ENCODE measurements around the gene LRCH4. TPM values are rescaled to one million over a fixed set of nuclear protein-coding genes. Genes with fewer than 3 reads are reported as not detected.

LRCH4 gene
- total RNA-seq, 2 experiments from 2014 or later, result 77.7 to 78.7 TPM

DNA sequence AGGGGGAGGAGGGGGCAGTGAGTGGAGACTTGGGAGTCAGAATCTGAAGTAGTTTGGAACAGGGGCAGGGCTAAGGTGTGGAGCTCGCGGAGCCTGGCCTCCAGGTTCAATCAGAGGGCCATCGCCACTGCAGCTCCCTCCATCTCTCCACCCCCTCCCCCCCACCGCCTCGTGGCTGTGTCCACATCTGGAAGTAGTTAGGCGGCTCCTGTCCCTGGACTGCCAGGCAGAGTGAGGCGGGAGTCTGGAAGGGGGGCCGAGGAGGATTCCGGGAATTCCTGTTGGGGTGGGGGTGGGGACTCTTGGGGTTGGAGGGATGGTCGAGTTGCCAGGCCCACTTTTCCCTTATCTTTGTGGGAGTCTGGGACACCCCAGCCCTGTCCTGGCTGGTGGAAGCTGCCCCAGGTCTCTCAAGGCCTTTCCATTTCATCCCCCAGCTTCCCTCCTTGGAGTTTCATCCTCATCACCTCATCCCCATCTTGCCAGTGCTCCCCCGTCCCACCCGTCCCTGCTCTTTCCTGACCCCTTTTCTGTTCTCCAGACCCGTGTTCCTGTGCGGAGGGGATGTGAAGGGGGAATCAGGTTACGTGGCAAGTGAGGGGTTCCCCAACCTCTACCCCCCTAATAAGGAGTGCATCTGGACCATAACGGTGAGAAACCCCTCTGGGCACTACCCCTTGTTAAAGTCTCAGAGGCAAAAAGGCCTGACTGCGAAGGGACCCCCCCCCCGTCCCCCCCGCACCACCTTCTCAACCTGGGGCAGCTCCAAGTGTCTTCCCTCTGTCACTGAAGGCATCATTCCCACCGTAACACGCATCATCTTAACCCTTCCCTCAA is 17.2 kb upstream of the LRCH4 start:
- TF ChIP-seq, protein P1, sequence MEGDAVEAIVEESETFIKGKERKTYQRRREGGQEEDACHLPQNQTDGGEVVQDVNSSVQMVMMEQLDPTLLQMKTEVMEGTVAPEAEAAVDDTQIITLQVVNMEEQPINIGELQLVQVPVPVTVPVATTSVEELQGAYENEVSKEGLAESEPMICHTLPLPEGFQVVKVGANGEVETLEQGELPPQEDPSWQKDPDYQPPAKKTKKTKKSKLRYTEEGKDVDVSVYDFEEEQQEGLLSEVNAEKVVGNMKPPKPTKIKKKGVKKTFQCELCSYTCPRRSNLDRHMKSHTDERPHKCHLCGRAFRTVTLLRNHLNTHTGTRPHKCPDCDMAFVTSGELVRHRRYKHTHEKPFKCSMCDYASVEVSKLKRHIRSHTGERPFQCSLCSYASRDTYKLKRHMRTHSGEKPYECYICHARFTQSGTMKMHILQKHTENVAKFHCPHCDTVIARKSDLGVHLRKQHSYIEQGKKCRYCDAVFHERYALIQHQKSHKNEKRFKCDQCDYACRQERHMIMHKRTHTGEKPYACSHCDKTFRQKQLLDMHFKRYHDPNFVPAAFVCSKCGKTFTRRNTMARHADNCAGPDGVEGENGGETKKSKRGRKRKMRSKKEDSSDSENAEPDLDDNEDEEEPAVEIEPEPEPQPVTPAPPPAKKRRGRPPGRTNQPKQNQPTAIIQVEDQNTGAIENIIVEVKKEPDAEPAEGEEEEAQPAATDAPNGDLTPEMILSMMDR (IDR thresholded peaks at IDR 0.05), result no peak
- intact Hi-C loops (cut with micrococcal nuclease), result loop anchor here (10.0 kb wide), 1 partner anchor 72 kb away; the partner anchor contains the start of gene GNB2
- DNase-seq (no peak), ATAC-seq (no peak)
- H3K36me3 Mint-ChIP-seq (ENCODE audit: low read depth), result no peaks in the 10 kb centered on the region
- peak overlapping the region; percentile 78 for H3K4me3 Mint-ChIP-seq
- H3K27me3 Mint-ChIP-seq, result peaks cover 3% of the 10 kb centered on the region
- POLR2A ChIA-PET, result interaction anchor here (0.5 to 2.1 kb wide), 5 partner anchors 9 to 217 kb away, joined by 3 to 14 read pairs (median 3); partner anchors contain the start of genes FBXO24, LRCH4, MEPCE and MOSPD3
- peak overlapping the region; percentile 82 for H3K27ac Mint-ChIP-seq
- no peaks in the 10 kb centered on the region for H3K9me3 Mint-ChIP-seq
- CTCF ChIA-PET, result interaction anchor here (1.0 to 1.6 kb wide), 5 partner anchors 9 to 102 kb away, joined by 3 to 7 read pairs (median 4); partner anchors contain the start of genes FBXO24, MOSPD3 and POP7
- H3K4me1 Mint-ChIP-seq (ENCODE audit: low read depth), result peaks cover 22% of the 10 kb centered on the region

DNA sequence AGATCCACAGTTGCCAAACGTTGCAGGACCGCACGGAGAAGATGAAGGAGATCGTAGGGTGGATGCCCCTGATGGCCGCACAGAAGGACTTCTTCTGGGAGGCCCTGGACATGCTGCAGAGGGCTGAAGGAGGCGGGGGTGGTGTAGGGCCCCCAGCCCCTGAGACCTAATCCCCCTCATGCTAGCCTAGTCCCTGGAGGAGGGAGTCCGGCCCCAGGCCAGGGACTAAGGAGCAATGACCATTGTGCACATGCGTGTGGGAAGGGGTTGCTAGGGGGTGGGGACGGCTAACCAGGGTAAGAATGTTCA is 14.8 kb upstream of the LRCH4 start:
- H3K27me3 Mint-ChIP-seq, result peaks cover 3% of the 10 kb centered on the region
- intact Hi-C loops (cut with micrococcal nuclease), result loop anchor here (10.0 kb wide), 1 partner anchor 74 kb away; the partner anchor contains the start of gene GNB2
- TF ChIP-seq, protein P1 (IDR thresholded peaks at IDR 0.05), result no peak
- no peak overlapping the region for H3K27ac Mint-ChIP-seq
- ChIA-PET CTCF (no interaction called here), POLR2A (no interaction called here)
- ATAC-seq (no peak), DNase-seq (no peak)
- H3K4me3 Mint-ChIP-seq, result no peak overlapping the region
- no peaks in the 10 kb centered on the region for H3K9me3 Mint-ChIP-seq
- H3K4me1 Mint-ChIP-seq (ENCODE audit: low read depth), result peaks cover 18% of the 10 kb centered on the region
- H3K36me3 Mint-ChIP-seq (ENCODE audit: low read depth), result no peaks in the 10 kb centered on the region

DNA sequence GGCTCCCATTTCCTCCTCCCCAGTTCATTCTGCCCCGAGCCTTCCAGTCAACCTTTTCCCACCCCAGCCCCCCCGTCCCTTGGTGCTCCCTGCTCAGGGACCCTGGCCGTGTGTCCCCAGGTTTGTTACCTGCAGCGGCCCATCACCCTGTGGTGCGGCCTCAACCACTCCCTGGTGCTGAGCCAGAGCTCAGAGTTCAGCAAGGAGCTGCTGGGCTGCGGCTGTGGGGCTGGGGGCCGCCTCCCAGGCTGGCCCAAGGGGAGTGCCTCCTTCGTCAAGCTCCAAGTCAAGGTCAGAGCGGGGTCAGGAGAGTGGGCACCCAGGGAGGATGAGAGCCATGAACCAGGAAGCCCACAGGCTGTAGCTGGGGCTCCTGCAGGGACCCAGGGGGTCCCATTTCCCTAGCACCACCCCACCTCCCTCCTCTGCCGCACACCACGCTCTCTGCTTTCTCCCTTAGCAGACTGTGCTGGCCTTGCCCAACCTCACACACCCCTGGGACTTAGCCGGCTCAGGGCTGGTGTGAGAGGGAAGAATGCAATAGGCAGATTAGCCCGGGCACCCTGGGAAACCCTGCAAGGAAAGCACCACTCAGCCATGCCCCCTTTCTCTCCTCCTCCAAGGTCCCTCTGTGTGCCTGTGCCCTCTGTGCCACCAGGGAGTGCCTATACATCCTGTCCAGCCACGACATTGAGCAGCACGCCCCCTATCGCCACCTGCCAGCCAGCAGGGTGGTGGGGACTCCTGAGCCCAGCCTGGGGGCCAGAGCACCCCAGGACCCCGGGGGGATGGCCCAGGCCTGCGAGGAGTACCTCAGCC is 14.2 kb upstream of the LRCH4 start:
- TF ChIP-seq, protein P1 (IDR thresholded peaks at IDR 0.05), result no peak
- ChIA-PET POLR2A (no interaction called here), CTCF (no interaction called here)
- DNase-seq (no peak), ATAC-seq (no peak)
- Mint-ChIP-seq H3K27me3 (peaks cover under 1% of the 10 kb centered on the region), H3K36me3 (ENCODE audit: low read depth) (no peaks in the 10 kb centered on the region), H3K4me3 (no peak overlapping the region), H3K27ac (no peak overlapping the region), H3K4me1 (ENCODE audit: low read depth) (peaks cover 13% of the 10 kb centered on the region), H3K9me3 (no peaks in the 10 kb centered on the region)
- intact Hi-C loops (cut with micrococcal nuclease), result loop anchor here (10.0 kb wide), 1 partner anchor 75 kb away; the partner anchor contains the start of gene GNB2

DNA sequence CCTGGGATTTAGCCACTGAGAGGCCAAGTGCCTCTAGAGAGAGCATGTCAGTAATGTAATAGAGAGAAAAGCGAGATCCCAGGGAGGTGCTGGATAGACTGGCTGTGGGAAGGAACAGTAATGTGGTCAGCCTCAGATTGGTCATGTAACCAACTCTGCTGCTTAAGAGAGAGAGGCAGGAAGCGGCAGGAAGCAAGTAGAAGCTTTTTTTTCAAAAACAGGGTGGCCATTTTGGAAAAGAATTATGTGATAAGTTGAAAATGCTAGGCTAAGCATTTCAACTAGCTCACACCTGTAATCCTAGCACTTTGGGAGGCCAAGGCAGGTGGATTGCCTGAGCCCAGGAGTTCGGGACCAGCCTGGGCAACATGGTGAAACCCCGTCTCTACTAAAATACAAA is 12.5 kb upstream of the LRCH4 start:
- ChIA-PET CTCF (interaction anchor here (1.4 to 1.5 kb wide), 2 partner anchors 9 to 36 kb away, joined by 3 read pairs; no protein-coding TSS in a partner anchor), POLR2A (no interaction called here)
- H3K36me3 Mint-ChIP-seq (ENCODE audit: low read depth), result no peaks in the 10 kb centered on the region
- TF ChIP-seq, protein P1 (IDR thresholded peaks at IDR 0.05), result no peak
- no peaks in the 10 kb centered on the region for H3K9me3 Mint-ChIP-seq
- peaks cover 3% of the 10 kb centered on the region for H3K4me1 Mint-ChIP-seq (ENCODE audit: low read depth)
- DNase-seq (no peak), ATAC-seq (no peak)
- H3K27ac Mint-ChIP-seq, result no peak overlapping the region
- H3K27me3 Mint-ChIP-seq, result no peaks in the 10 kb centered on the region
- H3K4me3 Mint-ChIP-seq, result no peak overlapping the region
- intact Hi-C loops (cut with micrococcal nuclease), result no loop called here

Data from activated CD8-positive, alpha-beta T cell treated with anti-CD3 and anti-CD28 coated beads for 36 hours (primary cell).